CD4-positive, alpha-beta memory T cell (primary cell): Measurements from ENCODE around the gene PNPO. TPM values are rescaled to one million over a fixed set of nuclear protein-coding genes. Genes with fewer than 3 reads are reported as not detected.

Experiments used
- CTCF ChIA-PET: fragments of 350-600 bp; sonication (Branson Sonifier 250); formaldehyde crosslinking; loops from one replicate; lab custom pipeline; 2021; ENCODE audit warnings: inconsistent platforms; ENCODE audit not compliant: partially characterized antibody; lab: Charles Lee
- POLR2A ChIA-PET: fragments of 350-600 bp; sonication (Branson Sonifier 250); formaldehyde crosslinking; loops from one replicate; lab custom pipeline; 2021; ENCODE audit not compliant: partially characterized antibody; lab: Charles Lee
- DNase-seq, 5 donors: peaks; one replicate each; pipeline versions ENCODE4 v3.0.0 to v3.0.0-alpha.2; 2020 to 2022; ENCODE audit warnings: mixed read lengths in 1 of 5
- H3K27ac ChIP-seq: one replicate; pipeline ENCODE4 v1.7.0; 2013; ENCODE audit warnings: low read depth, low read length
- H3K27me3 ChIP-seq: 2 replicates; pipeline ENCODE4 v1.7.0; 2013; ENCODE audit warnings: mild to moderate bottlenecking, low read length, moderate library complexity; ENCODE audit not compliant: insufficient read depth
- H3K36me3 ChIP-seq: 2 replicates; pipeline ENCODE4 v1.7.0; 2013; ENCODE audit warnings: mild to moderate bottlenecking, low read length, moderate library complexity; ENCODE audit not compliant: insufficient read depth
- H3K4me1 ChIP-seq: 2 replicates; pipeline ENCODE4 v1.7.0; 2013; ENCODE audit warnings: mild to moderate bottlenecking, low read length, moderate library complexity; ENCODE audit not compliant: insufficient read depth
- H3K4me3 ChIP-seq, 2 donors: one replicate each; pipeline ENCODE4 v1.7.0; 2013; ENCODE audit warnings: low read length in 2 of 2, mild to moderate bottlenecking in 1 of 2
- H3K9me3 ChIP-seq, 2 donors: one replicate each; pipeline ENCODE4 v1.7.0; 2013; ENCODE audit warnings: low read length in 2 of 2, control low read depth in 1 of 2; ENCODE audit not compliant: control insufficient read depth in 1 of 2
- H3K27ac Mint-ChIP-seq, 7 donors: one replicate each; pipeline ENCODE4 v1.8.0; 2020 to 2021; ENCODE audit warnings: mixed read lengths in 7 of 7, mild to moderate bottlenecking in 6 of 7, inconsistent platforms in 3 of 7, moderate library complexity in 3 of 7
- H3K27me3 Mint-ChIP-seq, 2 donors: one replicate each; pipeline ENCODE4 v1.8.0; 2020 to 2021; ENCODE audit warnings: mixed read lengths in 2 of 2
- H3K36me3 Mint-ChIP-seq, 2 donors: one replicate each; pipeline ENCODE4 v1.8.0; 2020 to 2021; ENCODE audit warnings: mixed read lengths in 2 of 2, inconsistent platforms in 1 of 2, mild to moderate bottlenecking in 1 of 2
- H3K4me1 Mint-ChIP-seq, 4 donors: one replicate each; pipeline ENCODE4 v1.8.0; 2020 to 2021; ENCODE audit warnings: mixed read lengths in 4 of 4, mild to moderate bottlenecking in 1 of 4
- H3K4me3 Mint-ChIP-seq, 8 donors: one replicate each; pipeline ENCODE4 v1.8.0; 2020 to 2021; ENCODE audit warnings: mixed read lengths in 8 of 8, mild to moderate bottlenecking in 7 of 8, moderate library complexity in 6 of 8, inconsistent platforms in 3 of 8
- H3K9me3 Mint-ChIP-seq, 8 donors: one replicate each; pipeline ENCODE4 v1.8.0; 2020 to 2021; ENCODE audit warnings: mixed read lengths in 8 of 8, mild to moderate bottlenecking in 5 of 8, inconsistent platforms in 3 of 8, moderate library complexity in 1 of 8
- intact Hi-C: fragments of 100-400 bp; cut with micrococcal nuclease; formaldehyde crosslinking; loops from one replicate; pipeline ENCODE4 v1.15.1; 2023
- polyA plus RNA-seq, 2 donors: library from polyadenylated mRNA; unstranded; fragments of 300-500 nt; fragmentation: Illumina TruSeq; gene quantifications; one replicate each; pipeline ENCODE4 v1.2.3, GENCODE V29; 2021
- total RNA-seq, 2 experiments: library from RNA; stranded (reverse); gene quantifications; one replicate each; pipeline ENCODE4 v1.2.3, GENCODE V29; 2021

PNPO gene
- total and polyA plus RNA-seq, 4 experiments from 2014 or later: 12.1 to 23.4 (median 16.0) TPM

DNA sequence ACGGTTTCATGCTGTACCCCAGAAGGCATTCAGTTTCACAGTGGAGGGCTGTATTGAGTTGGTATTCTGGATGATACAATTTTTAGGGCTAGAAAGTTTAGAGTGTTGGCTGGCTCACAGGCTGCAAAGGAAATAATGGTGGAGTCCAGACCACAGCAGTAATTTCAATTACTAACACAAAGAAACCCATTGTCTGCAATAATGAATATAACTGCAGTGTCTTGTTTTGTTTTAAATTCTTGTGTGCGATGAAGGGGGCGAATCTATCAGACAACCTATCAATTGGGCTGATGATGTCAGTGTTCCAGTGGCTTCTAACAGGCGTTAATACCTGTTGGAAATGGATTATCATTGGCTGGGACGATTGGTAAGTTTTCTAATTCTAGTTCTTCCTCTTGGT lies 43.8 kb upstream of the PNPO start:
- Mint-ChIP-seq H3K36me3 (peaks cover 18 to 39% of the 10 kb centered on the region in 2 donors), H3K4me1 (peaks cover 36 to 70% (median 49%) of the 10 kb centered on the region in 4 donors), H3K4me3 (peak overlapping the region; percentile 88 to 99 (median 95)), H3K27me3 (no peaks in the 10 kb centered on the region), H3K27ac (peak overlapping the region in 5 of 7 donors; percentile 87 to 96 (median 95)), H3K9me3 (peaks cover 0 to 2% (median 0%) of the 10 kb centered on the region in 8 donors)
- CTCF ChIA-PET: no interaction called here
- Histone ChIP-seq H3K4me3 (no peak overlapping the region), H3K36me3 (peaks cover 8% of the 10 kb centered on the region), H3K27me3 (no peaks in the 10 kb centered on the region), H3K9me3 (no peaks in the 10 kb centered on the region), H3K27ac (no peak overlapping the region), H3K4me1 (peaks cover 42% of the 10 kb centered on the region)
- intact Hi-C loops: no loop called here
- POLR2A ChIA-PET: no interaction called here
- DNase-seq: no peak

- POLR2A ChIA-PET: no interaction called here
- H3K27ac ChIP-seq: no peak overlapping the region
- CTCF ChIA-PET: no interaction called here
These were observed 43.1 kb upstream of the PNPO start for GRCh38 chr17:47898241-47898640.

GRCh38 chr17:47899643-47900042 lies 41.7 kb upstream of the PNPO start:
- Histone ChIP-seq H3K27ac (no peak overlapping the region), H3K4me1 (peaks cover 36% of the 10 kb centered on the region), H3K27me3 (no peaks in the 10 kb centered on the region), H3K9me3 (no peaks in the 10 kb centered on the region), H3K4me3 (no peak overlapping the region), H3K36me3 (peaks cover 8% of the 10 kb centered on the region)
- ChIA-PET CTCF (no interaction called here), POLR2A (interaction anchor here (1.0 kb wide), 1 partner anchor 65 kb away, joined by 3 read pairs; no protein-coding TSS in a partner anchor)
- H3K27me3 Mint-ChIP-seq: no peaks in the 10 kb centered on the region
- intact Hi-C loops: no loop called here
- no peak overlapping the region for H3K4me3 Mint-ChIP-seq
- DNase-seq: no peak
- H3K27ac Mint-ChIP-seq: no peak overlapping the region
- H3K9me3 Mint-ChIP-seq: peaks cover 0 to 2% (median 0%) of the 10 kb centered on the region in 8 donors
- peaks cover 23 to 43% of the 10 kb centered on the region in 2 donors for H3K36me3 Mint-ChIP-seq
- H3K4me1 Mint-ChIP-seq: peaks cover 37 to 64% (median 46%) of the 10 kb centered on the region in 4 donors

More at GRCh38 chr17:47898241-47898640, 43.1 kb upstream of the PNPO start:
- peaks cover 42% of the 10 kb centered on the region for H3K4me1 ChIP-seq
- Mint-ChIP-seq H3K27me3 (no peaks in the 10 kb centered on the region), H3K9me3 (peaks cover 0 to 2% (median 0%) of the 10 kb centered on the region in 8 donors), H3K27ac (peak overlapping the region in 1 of 7 donors; percentile 35), H3K36me3 (peaks cover 18 to 39% of the 10 kb centered on the region in 2 donors), H3K4me3 (peak overlapping the region in 3 of 8 donors; percentile 23 to 95 (median 92)), H3K4me1 (peaks cover 39 to 70% (median 50%) of the 10 kb centered on the region in 4 donors)
- intact Hi-C loops: no loop called here
- H3K27me3 ChIP-seq: no peaks in the 10 kb centered on the region
- DNase-seq: no peak
- H3K4me3 ChIP-seq: no peak overlapping the region
- H3K9me3 ChIP-seq: no peaks in the 10 kb centered on the region
- H3K36me3 ChIP-seq: peaks cover 8% of the 10 kb centered on the region

- peaks cover 13% of the 10 kb centered on the region for H3K36me3 ChIP-seq
- H3K4me1 Mint-ChIP-seq: peaks cover 40 to 67% (median 47%) of the 10 kb centered on the region in 4 donors
- H3K36me3 Mint-ChIP-seq: peaks cover 32 to 41% of the 10 kb centered on the region in 2 donors
- no peaks in the 10 kb centered on the region for H3K9me3 Mint-ChIP-seq
- H3K4me3 ChIP-seq: no peak overlapping the region
- H3K9me3 ChIP-seq: no peaks in the 10 kb centered on the region
- intact Hi-C loops: no loop called here
- no peak for DNase-seq
- H3K4me1 ChIP-seq: peaks cover 30% of the 10 kb centered on the region
- ChIA-PET POLR2A (no interaction called here), CTCF (no interaction called here)
- H3K27me3 ChIP-seq: no peaks in the 10 kb centered on the region
- no peaks in the 10 kb centered on the region for H3K27me3 Mint-ChIP-seq
- no peak overlapping the region for H3K27ac Mint-ChIP-seq
- H3K27ac ChIP-seq: no peak overlapping the region
- H3K4me3 Mint-ChIP-seq: no peak overlapping the region
These were observed 39.9 kb upstream of the PNPO start for GRCh38 chr17:47901423-47901822.

DNA sequence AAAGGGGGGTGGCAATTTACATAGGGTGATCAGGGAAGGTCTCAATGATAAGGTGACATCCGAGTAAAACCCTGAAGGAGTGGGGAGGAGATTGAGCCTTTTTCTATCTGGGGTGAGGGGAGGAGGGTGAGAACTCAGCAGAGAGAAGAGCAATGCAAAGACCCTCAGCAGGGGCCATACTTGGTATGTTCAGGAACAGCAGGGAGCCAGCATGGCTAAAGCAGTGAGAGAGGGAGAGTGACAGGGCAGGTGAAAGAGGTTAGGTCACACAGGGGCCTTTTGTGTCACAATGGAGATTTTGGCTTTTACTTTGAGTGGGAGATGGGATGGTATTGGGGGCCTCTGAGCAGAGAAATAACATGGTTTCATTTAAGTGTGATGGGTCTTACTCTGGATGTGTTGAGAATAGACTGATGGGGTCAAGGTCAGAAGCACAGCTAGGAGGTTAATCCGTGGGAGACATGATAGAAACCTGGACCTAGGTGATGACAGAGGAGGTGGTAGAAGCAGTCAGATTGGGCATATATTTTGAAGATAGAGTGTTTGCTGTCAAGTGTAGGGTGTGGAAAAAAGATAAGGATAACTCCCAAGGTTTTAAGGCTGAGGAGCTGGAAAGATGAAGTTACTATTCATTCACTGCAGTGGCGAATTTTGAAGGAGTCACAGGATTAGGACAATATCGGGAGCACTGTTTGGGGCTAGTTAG lies 39.2 kb upstream of the PNPO start:
- no peak for DNase-seq
- Histone ChIP-seq H3K27me3 (no peaks in the 10 kb centered on the region), H3K4me1 (peaks cover 24% of the 10 kb centered on the region), H3K9me3 (no peaks in the 10 kb centered on the region), H3K27ac (no peak overlapping the region), H3K4me3 (no peak overlapping the region), H3K36me3 (peaks cover 13% of the 10 kb centered on the region)
- Mint-ChIP-seq H3K4me3 (peak overlapping the region in 1 of 8 donors; percentile 7), H3K27me3 (no peaks in the 10 kb centered on the region), H3K9me3 (no peaks in the 10 kb centered on the region), H3K4me1 (peaks cover 43 to 68% (median 48%) of the 10 kb centered on the region in 4 donors), H3K36me3 (peaks cover 38 to 47% of the 10 kb centered on the region in 2 donors), H3K27ac (peak overlapping the region in 2 of 7 donors; percentile 35 to 61)
- ChIA-PET POLR2A (no interaction called here), CTCF (interaction anchor here (1.2 kb wide), 1 partner anchor 11 kb away, joined by 3 read pairs; no protein-coding TSS in a partner anchor)
- intact Hi-C loops: no loop called here

GRCh38 chr17:47905221-47905733 lies 36.1 kb upstream of the PNPO start:
- H3K9me3 Mint-ChIP-seq: no peaks in the 10 kb centered on the region
- no peak overlapping the region for H3K27ac ChIP-seq
- ChIA-PET CTCF (interaction anchor here (0.9 to 2.1 kb wide), 2 partner anchors 16 to 65 kb away, joined by 3 to 7 read pairs; partner anchors contain the start of gene CDK5RAP3), POLR2A (interaction anchor here (1.1 kb wide), 1 partner anchor 10 kb away, joined by 6 read pairs; the partner anchor contains the start of gene SP2)
- peaks cover 36 to 45% of the 10 kb centered on the region in 2 donors for H3K36me3 Mint-ChIP-seq
- H3K27ac Mint-ChIP-seq: peak overlapping the region in 2 of 7 donors; percentile 31 to 79
- peaks cover 37 to 54% (median 44%) of the 10 kb centered on the region in 4 donors for H3K4me1 Mint-ChIP-seq
- no peak for DNase-seq
- no peaks in the 10 kb centered on the region for H3K9me3 ChIP-seq
- no peaks in the 10 kb centered on the region for H3K27me3 Mint-ChIP-seq
- no peaks in the 10 kb centered on the region for H3K4me1 ChIP-seq
- no peak overlapping the region for H3K4me3 Mint-ChIP-seq
- intact Hi-C loops: no loop called here
- no peak overlapping the region for H3K4me3 ChIP-seq
- H3K36me3 ChIP-seq: peaks cover 5% of the 10 kb centered on the region
- no peaks in the 10 kb centered on the region for H3K27me3 ChIP-seq

DNA sequence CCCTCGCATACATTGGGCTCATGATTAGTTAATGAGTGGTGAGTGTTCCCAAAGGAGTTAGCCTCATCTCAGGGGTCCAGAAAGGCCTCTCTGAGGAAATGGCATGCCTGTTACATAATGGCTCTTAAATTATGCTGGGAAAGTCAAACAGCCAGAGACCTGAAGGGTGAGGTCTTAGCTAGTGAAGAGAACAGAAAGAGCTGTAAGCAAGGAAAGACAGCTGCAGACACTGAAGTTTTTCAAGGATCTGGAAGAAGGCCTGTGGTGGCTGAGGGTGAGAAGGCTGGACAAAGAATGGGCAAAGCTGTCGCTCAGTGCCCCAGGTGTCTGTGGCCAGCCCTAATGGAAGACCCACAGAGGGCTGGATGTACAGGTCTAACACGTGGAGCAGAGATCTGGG lies 34.9 kb upstream of the PNPO start:
- Mint-ChIP-seq H3K9me3 (no peaks in the 10 kb centered on the region), H3K4me3 (no peak overlapping the region), H3K27ac (peak overlapping the region in 6 of 7 donors; percentile 2 to 85 (median 27)), H3K27me3 (no peaks in the 10 kb centered on the region), H3K4me1 (peaks cover 37 to 47% (median 44%) of the 10 kb centered on the region in 4 donors), H3K36me3 (peaks cover 36 to 42% of the 10 kb centered on the region in 2 donors)
- Histone ChIP-seq H3K9me3 (no peaks in the 10 kb centered on the region), H3K27ac (no peak overlapping the region), H3K36me3 (peaks cover 5% of the 10 kb centered on the region), H3K4me1 (no peaks in the 10 kb centered on the region), H3K27me3 (no peaks in the 10 kb centered on the region), H3K4me3 (no peak overlapping the region)
- CTCF ChIA-PET: no interaction called here
- DNase-seq: no peak
- intact Hi-C loops: no loop called here
- POLR2A ChIA-PET: no interaction called here
